ENCODE data around the gene STX1A.

Gene STX1A

GRCh38 chr7:73652541-73652949, 66.9 kb downstream of the STX1A start:
- DNase-seq (ENCODE audit: low spot score) (no peak), FAIRE-seq (no peak)

GRCh38 chr7:73650524-73650923, 68.9 kb downstream of the STX1A start:
- FAIRE-seq (no peak), DNase-seq (ENCODE audit: low spot score) (no peak)

GRCh38 chr7:73649576-73649975, 69.9 kb downstream of the STX1A start:
- no peak for FAIRE-seq
- DNase-seq (ENCODE audit: low spot score), result no peak

Data from urothelium cell line (cell line).